HG03442 (cell line): Measurements from ENCODE around the gene PHACTR1.

Experiments used
- ATAC-seq: cut with Tn5 transposase; IDR thresholded peaks from one replicate; pipeline ENCODE4 v1.9.1; 2021; ENCODE audit warnings: mild to moderate bottlenecking, moderate library complexity; ENCODE audit not compliant: unreplicated experiment

PHACTR1 gene

GRCh38 chr6:12800120-12800519, 83.6 kb downstream of the PHACTR1 start:
- ATAC-seq: no peak

- no peak for ATAC-seq
These were observed 84.6 kb downstream of the PHACTR1 start for GRCh38 chr6:12801141-12801540.

DNA sequence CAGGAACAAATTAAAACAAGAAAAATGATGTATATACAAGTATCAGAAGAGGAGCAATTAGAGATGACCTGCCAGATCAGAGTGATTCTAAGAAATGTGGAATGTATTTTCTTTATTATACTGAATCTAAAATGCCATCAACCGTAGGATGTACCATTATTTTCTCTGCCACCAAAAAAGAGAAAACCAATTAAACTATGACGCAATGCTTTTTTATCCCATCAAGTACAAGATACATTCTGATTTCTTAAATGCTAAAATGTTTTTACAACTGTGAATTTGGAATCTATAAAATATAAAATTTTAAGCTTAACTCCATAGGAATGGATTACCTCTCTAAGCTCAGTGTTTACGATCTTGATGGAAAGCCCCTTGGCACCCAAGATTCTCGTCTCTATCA, 85.9 kb downstream of the PHACTR1 start:
- ATAC-seq: no peak

GRCh38 chr6:12803486-12803885, 86.9 kb downstream of the PHACTR1 start:
- ATAC-seq: no peak

- no peak for ATAC-seq
These were observed 88.5 kb downstream of the PHACTR1 start for GRCh38 chr6:12804952-12805645.

DNA sequence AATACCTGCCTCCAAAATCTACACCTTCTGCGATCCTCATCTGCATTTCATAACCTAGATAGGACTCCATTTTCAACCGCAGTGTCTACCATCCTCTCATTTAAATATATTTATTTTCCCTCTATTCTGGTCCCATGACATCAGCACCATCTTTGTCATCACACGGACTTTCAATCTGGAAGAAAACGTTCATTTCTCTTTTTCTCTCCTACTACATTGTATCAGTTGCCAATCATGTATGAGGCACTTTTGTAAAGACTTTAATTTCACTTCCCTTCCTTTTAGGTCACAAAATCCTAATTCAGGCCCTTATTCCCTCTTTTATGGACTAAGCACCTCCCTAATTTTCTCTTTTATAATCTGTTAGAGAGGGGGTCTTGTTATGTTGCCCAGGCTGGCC, 89.6 kb downstream of the PHACTR1 start:
- ATAC-seq: no peak

DNA sequence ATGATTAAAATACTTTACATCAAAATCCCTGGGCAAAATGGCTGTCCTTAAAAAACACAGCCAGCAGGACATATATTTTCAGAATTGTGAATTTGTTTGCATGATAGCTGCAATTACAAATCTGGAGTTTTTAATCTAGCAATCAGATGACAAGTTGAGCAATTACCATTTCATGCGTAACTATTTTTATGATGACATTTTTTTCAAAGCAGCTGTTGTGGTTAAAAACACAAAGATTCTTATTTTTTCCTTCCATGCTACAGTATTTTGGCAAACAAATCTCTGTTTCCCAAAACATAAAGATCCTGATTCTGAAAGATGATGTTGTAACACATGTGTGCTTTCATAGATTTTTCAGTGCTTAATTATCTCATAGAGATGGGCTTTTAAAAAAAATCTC, 90.2 kb downstream of the PHACTR1 start:
- ATAC-seq: no peak

GRCh38 chr6:12811519-12811918, 95.0 kb downstream of the PHACTR1 start:
- no peak for ATAC-seq

DNA sequence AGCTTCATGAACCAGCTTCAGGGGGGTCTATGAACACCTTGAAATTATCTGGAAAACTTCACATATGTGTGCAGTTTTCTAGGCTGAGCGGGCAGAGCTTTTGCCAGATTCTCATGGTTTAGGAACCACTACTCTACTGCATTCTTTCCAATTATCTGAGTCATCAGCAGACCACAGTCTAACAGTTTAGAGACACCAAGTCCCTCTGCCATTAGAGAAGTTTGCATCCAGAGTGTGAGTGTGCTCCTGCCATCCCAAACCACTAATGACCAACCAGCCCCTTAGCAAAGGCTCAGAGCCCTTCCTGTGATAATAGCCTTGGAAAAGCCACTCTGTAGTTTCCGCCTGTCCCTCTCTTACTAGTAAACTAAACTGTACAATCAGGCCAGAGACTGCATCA, 96.8 kb downstream of the PHACTR1 start:
- ATAC-seq: no peak

DNA sequence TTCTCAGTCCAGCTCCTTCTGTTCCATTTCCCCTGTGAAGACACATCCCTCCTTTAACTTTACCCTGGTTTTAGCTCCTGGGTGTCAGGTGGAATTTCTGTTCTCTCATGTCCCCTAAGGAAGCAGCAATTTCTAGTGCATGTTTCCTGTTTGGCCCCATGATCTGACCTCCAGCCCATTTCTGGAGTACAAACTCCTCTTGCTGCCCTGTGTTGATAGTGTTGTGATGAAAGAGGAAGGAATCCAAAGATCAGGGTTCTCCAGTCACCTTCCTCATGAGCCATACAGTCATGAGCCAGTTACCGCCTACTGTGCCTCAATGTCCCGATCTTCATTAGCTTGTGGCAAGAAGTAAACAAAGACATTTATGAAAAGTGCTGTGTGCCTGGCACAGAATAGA, 97.4 kb downstream of the PHACTR1 start:
- no peak for ATAC-seq

- ATAC-seq: no peak
These were observed 98.5 kb downstream of the PHACTR1 start for GRCh38 chr6:12815089-12815488.

GRCh38 chr6:12815884-12816600, 99.5 kb downstream of the PHACTR1 start:
- no peak for ATAC-seq

- no peak for ATAC-seq
These were observed 101.8 kb downstream of the PHACTR1 start for GRCh38 chr6:12818324-12818723.

- ATAC-seq: no peak
These were observed 107.3 kb downstream of the PHACTR1 start for GRCh38 chr6:12823847-12824246.

- ATAC-seq: no peak
These were observed 110.0 kb downstream of the PHACTR1 start for GRCh38 chr6:12826584-12826983.

- no peak for ATAC-seq
These were observed 111.4 kb downstream of the PHACTR1 start for GRCh38 chr6:12827921-12828320.

GRCh38 chr6:12832226-12832735, 115.7 kb downstream of the PHACTR1 start:
- no peak for ATAC-seq

DNA sequence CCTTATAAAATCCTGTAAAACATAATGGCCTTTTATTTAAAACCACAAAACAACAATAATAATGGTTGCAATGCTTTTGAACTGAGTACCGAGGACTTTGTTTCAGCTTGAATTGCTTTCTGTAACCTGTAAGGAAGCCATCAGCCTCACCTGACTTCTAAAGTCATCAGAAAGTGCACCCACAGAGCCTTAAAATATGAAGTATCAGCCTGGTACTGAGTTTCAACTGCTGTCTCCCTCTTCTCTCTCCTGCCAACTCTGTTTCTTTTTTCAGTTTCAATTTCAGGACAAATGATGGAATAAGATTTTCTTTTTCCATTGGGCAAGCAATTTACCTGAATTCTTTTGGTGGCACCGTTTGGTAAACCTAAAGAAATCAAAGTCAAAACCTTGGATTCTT, 119.4 kb downstream of the PHACTR1 start:
- ATAC-seq: no peak

DNA sequence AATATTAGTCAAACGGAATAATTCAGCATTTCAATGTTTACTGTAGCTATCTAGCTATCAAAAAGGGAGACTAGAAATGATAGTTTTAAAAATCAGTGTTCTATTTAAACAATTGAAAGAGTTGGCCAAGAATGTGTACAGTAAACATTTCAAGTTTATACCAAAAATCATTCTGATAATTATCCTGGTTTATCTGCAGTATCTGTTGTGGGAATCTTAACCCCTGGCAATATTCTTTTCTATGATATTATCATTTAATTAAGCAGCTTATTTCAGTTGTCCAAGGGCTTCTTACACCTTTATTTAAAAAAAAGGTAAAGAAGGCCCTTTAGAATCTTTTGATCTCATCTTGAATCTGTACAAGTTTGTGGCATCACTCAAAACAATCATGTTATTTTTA, 125.1 kb downstream of the PHACTR1 start:
- no peak for ATAC-seq

DNA sequence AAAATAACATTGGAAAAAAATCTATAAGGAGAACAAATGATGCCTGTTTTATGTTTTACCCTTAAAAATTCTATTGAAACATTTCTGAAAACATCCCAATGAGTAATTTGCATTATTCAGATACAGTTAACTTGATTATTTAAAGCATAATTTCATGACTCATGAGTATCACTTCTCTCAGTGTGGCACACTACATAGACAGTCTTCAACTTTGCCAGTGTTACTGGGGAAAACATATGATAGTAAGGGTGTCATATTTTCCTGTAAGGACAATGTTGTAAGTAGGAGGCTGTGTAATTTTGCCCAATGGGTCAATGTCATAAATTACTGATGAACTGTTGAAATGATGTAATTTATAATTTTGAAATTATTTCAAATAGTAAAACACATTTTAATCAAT, 125.5 kb downstream of the PHACTR1 start:
- ATAC-seq: no peak

DNA sequence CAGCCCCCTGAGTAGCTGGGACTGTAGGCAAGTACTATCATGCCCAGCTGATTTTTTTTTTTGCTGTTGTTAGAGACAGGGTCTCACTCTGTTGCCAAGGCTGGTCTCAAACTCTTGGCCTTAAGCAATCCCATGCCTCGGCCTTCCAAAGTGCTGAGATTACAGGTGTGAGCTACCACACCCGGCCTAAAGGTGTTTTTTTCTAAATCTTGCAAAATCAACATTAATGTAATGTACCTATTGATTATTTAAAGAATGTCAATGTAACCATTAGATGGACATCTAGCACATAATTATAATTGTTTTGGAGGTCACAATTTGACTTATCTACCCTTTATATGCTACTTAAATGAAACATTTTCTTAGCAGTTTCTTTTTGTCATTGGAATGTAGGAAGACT, 126.1 kb downstream of the PHACTR1 start:
- no peak for ATAC-seq
